B cell (primary cell): ENCODE data around the gene CYP27C1.

ENCODE experiments used
- CTCF ChIP-seq: fragments of 200-600 bp; IDR thresholded peaks from one replicate; pipeline ENCODE4 v1.8.0; 2022; ENCODE audit warnings: antibody characterized with exemption, mild to moderate bottlenecking
- EZH2 ChIP-seq: IDR thresholded peaks from 2 replicates; pipeline ENCODE4 v1.6.1; 2012; ENCODE audit warnings: borderline replicate concordance, low read depth, mild to moderate bottlenecking, moderate library complexity, low read length; ENCODE audit not compliant: insufficient read depth, poor library complexity, severe bottlenecking

GRCh38 chr2:127199223-127199622 lies 20.9 kb downstream of the CYP27C1 start:
- TF ChIP-seq CTCF (no peak), EZH2 (no peak)
